ENCODE data around the gene PTPRD.

- no peak for TF ChIP-seq MAX (CRISPR knock-in tag; IDR thresholded peaks at IDR 0.05)
- no peak for TF ChIP-seq CTCF (IDR thresholded peaks at IDR 0.05)
- no peak for TF ChIP-seq E2F5 (CRISPR knock-in tag; IDR thresholded peaks at IDR 0.05)
- TF ChIP-seq ATF2 (CRISPR knock-in tag; IDR thresholded peaks at IDR 0.05; ENCODE audit: borderline replicate concordance, low read depth) = no peak
- TF ChIP-seq ZNF423 (CRISPR knock-in tag; IDR thresholded peaks at IDR 0.05) = no peak
- TF ChIP-seq FOXJ3 (CRISPR knock-in tag; IDR thresholded peaks at IDR 0.05; ENCODE audit: borderline replicate concordance) = no peak
- no peak for TF ChIP-seq NFYB (CRISPR knock-in tag; conservative IDR thresholded peaks at IDR 0.05; ENCODE audit: low read depth)
- TF ChIP-seq STAT6 (CRISPR knock-in tag; conservative IDR thresholded peaks at IDR 0.05; ENCODE audit: low read depth) = no peak
- no peak for TF ChIP-seq TEAD4 (CRISPR knock-in tag; IDR thresholded peaks at IDR 0.05)
- TF ChIP-seq JAZF1 (CRISPR knock-in tag; IDR thresholded peaks at IDR 0.05) = no peak
- no peak for TF ChIP-seq IRF2 (CRISPR knock-in tag; IDR thresholded peaks at IDR 0.05; ENCODE audit: borderline replicate concordance, low read depth)
Observed at GRCh38 chr9:9117866-9118265, 1494.9 kb downstream of the PTPRD start.
